SH-SY5Y (cell line): Measurements from ENCODE around the gene P2RX5.

Source experiments
- GATA2 ChIP-seq: IDR thresholded peaks from 2 replicates; pipeline ENCODE4 v1.6.1; 2011; ENCODE audit warnings: mild to moderate bottlenecking, low read depth, low read length
- GATA3 ChIP-seq: IDR thresholded peaks from 2 replicates; pipeline ENCODE4 v1.6.1; 2011; ENCODE audit warnings: low read depth, mild to moderate bottlenecking, low read length, moderate library complexity

- no peak for TF ChIP-seq GATA2
- TF ChIP-seq GATA3 = no peak
Observed at GRCh38 chr17:3732210-3732621, 36.3 kb upstream of the P2RX5 start.
